Caco-2 (cell line): ENCODE data around the gene CUL9. TPM values are rescaled to one million over a fixed set of nuclear protein-coding genes. Genes with fewer than 3 reads are reported as not detected.

Experiments
- BruUV-seq: library from RNA; stranded (reverse); fragments of 400-500 nt; replicated peaks from 2 replicates; lab custom pipeline; 2021; lab: Mats Ljungman, UMichigan
- CTCF ChIA-PET: fragments of 300-600 bp; sonication (Branson Sonifier 250); formaldehyde crosslinking; loops from one replicate; lab custom pipeline; 2022; ENCODE audit warnings: antibody characterized with exemption; lab: Charles Lee
- POLR2A ChIA-PET: fragments of 300-600 bp; sonication (Branson Sonifier 250); formaldehyde crosslinking; loops from one replicate; lab custom pipeline; 2022; ENCODE audit warnings: antibody characterized with exemption; lab: Charles Lee
- DNase-seq, 2 experiments: peaks; one replicate each; pipeline versions ENCODE4 v3.0.0 to v3.0.0-alpha.2; 2020 to 2022
- H3K27me3 ChIP-seq: replicated peaks from 2 replicates; pipeline ENCODE4 v1.6.0; 2011; ENCODE audit warnings: low read length; ENCODE audit not compliant: control insufficient read depth, insufficient read depth
- H3K36me3 ChIP-seq: 2 replicates; pipeline ENCODE4 v1.5.1; 2011; ENCODE audit warnings: low read length; ENCODE audit not compliant: control insufficient read depth, insufficient read depth
- H3K4me1 ChIP-seq: fragments of 250-450 bp; sonication (Bioruptor Pico); 2 replicates; pipeline ENCODE4 v1.5.1; 2020; ENCODE audit warnings: mild to moderate bottlenecking
- H3K4me3 ChIP-seq: 2 replicates; pipeline ENCODE4 v1.5.1; 2011; ENCODE audit warnings: low read depth, mild to moderate bottlenecking, control low read depth, low read length
- H3K9me3 ChIP-seq: fragments of 250-450 bp; sonication (Bioruptor Pico); 2 replicates; pipeline ENCODE4 v1.5.1; 2020; ENCODE audit warnings: mild to moderate bottlenecking, moderate library complexity
- H3K27ac Mint-ChIP-seq: one replicate; pipeline ENCODE4 v1.8.0; 2022; ENCODE audit warnings: mixed read lengths; ENCODE audit not compliant: unreplicated experiment
- H3K27me3 Mint-ChIP-seq: one replicate; pipeline ENCODE4 v1.8.0; 2022; ENCODE audit warnings: mixed read lengths; ENCODE audit not compliant: insufficient read depth, unreplicated experiment
- H3K36me3 Mint-ChIP-seq: one replicate; pipeline ENCODE4 v1.8.0; 2022; ENCODE audit warnings: mild to moderate bottlenecking, mixed read lengths; ENCODE audit not compliant: insufficient read depth, unreplicated experiment
- H3K4me1 Mint-ChIP-seq: one replicate; pipeline ENCODE4 v1.8.0; 2022; ENCODE audit warnings: low read depth, mixed read lengths; ENCODE audit not compliant: unreplicated experiment
- H3K4me3 Mint-ChIP-seq: one replicate; pipeline ENCODE4 v1.8.0; 2022; ENCODE audit warnings: mild to moderate bottlenecking, moderate library complexity, mixed read lengths; ENCODE audit not compliant: unreplicated experiment
- H3K9me3 Mint-ChIP-seq: one replicate; pipeline ENCODE4 v1.8.0; 2022; ENCODE audit warnings: mixed read lengths; ENCODE audit not compliant: unreplicated experiment
- CTCF ChIP-seq, 2 experiments: fragments of 200-600 bp in 1 of 2; IDR thresholded peaks; 1 replicate in 1 of 2; 2 replicates in 1 of 2; pipeline versions ENCODE4 v1.5.1 to v1.8.0; 2011 to 2022; ENCODE audit warnings: antibody characterized with exemption in 1 of 2, control low read depth in 1 of 2, inconsistent platforms in 1 of 2, low read depth in 1 of 2, low read length in 1 of 2, mild to moderate bottlenecking in 1 of 2, moderate library complexity in 1 of 2; ENCODE audit not compliant: insufficient read depth in 1 of 2, severe bottlenecking in 1 of 2, unreplicated experiment in 1 of 2
- intact Hi-C: fragments of 100-400 bp; cut with micrococcal nuclease; formaldehyde crosslinking; loops from one replicate; pipeline ENCODE4 v1.10.0; 2022; ENCODE audit not compliant: unreplicated experiment
- total RNA-seq: library from RNA; stranded (reverse); gene quantifications from 2 replicates; pipeline ENCODE4 v1.2.3, GENCODE V29; 2022

CUL9 gene
- total RNA-seq, 1 experiment from 2014 or later: 16.7 TPM

GRCh38 chr6:43180985-43181384, 1.0 kb upstream of the CUL9 start:
- CTCF ChIA-PET: no interaction called here
- H3K9me3 Mint-ChIP-seq: no peaks in the 10 kb centered on the region
- H3K4me1 ChIP-seq: no peaks in the 10 kb centered on the region
- no peak for TF ChIP-seq CTCF (IDR thresholded peaks at IDR 0.05; ENCODE audit: insufficient read depth in 1 of 2, low read depth in 1 of 2, low read length in 1 of 2, severe bottlenecking in 1 of 2, unreplicated experiment in 1 of 2)
- peak overlapping the region; percentile 91 for H3K4me3 Mint-ChIP-seq
- peaks cover 6% of the 10 kb centered on the region for H3K36me3 ChIP-seq
- no peak overlapping the region for H3K4me3 ChIP-seq
- no peaks in the 10 kb centered on the region for H3K27me3 ChIP-seq
- no TSS peak for BruUV-seq
- POLR2A ChIA-PET: interaction anchor here (0.8 kb wide), 1 partner anchor 181 kb away, joined by 3 read pairs; no protein-coding TSS in a partner anchor
- H3K27ac Mint-ChIP-seq: peak overlapping the region; percentile 33
- H3K9me3 ChIP-seq: no peaks in the 10 kb centered on the region
- H3K27me3 Mint-ChIP-seq: no peaks in the 10 kb centered on the region
- DNase-seq: no peak
- intact Hi-C loops: no loop called here
- peaks cover 20% of the 10 kb centered on the region for H3K36me3 Mint-ChIP-seq
- peaks cover 14% of the 10 kb centered on the region for H3K4me1 Mint-ChIP-seq

- ChIA-PET CTCF (interaction anchor here (0.8 to 1.0 kb wide), 2 partner anchors 10 to 47 kb away, joined by 4 to 6 read pairs; partner anchors contain the start of gene DNPH1), POLR2A (interaction anchor here (1.0 kb wide), 2 partner anchors 11 to 122 kb away, joined by 3 to 8 read pairs; partner anchors contain the start of genes KLC4, MRPL2 and SRF)
- Histone ChIP-seq H3K27me3 (no peaks in the 10 kb centered on the region), H3K4me1 (no peaks in the 10 kb centered on the region), H3K4me3 (peak overlapping the region; percentile 61), H3K36me3 (peaks cover 3% of the 10 kb centered on the region), H3K9me3 (no peaks in the 10 kb centered on the region)
- BruUV-seq: TSS peak; percentile 78
- Mint-ChIP-seq H3K36me3 (peaks cover 17% of the 10 kb centered on the region), H3K27me3 (no peaks in the 10 kb centered on the region), H3K4me3 (peak overlapping the region; percentile 91), H3K27ac (peak overlapping the region; percentile 33), H3K4me1 (peaks cover 14% of the 10 kb centered on the region), H3K9me3 (no peaks in the 10 kb centered on the region)
- intact Hi-C loops: no loop called here
- TF ChIP-seq CTCF (IDR thresholded peaks at IDR 0.05; ENCODE audit: insufficient read depth in 1 of 2, low read depth in 1 of 2, low read length in 1 of 2, severe bottlenecking in 1 of 2, unreplicated experiment in 1 of 2): no peak
- DNase-seq: no peak
Measured at GRCh38 chr6:43181621-43181941, 415 bp upstream of the CUL9 start.

GRCh38 chr6:43183441-43183840, 1.4 kb downstream of the CUL9 start:
- peaks cover 3% of the 10 kb centered on the region for H3K36me3 ChIP-seq
- no peak overlapping the region for H3K27ac Mint-ChIP-seq
- no peaks in the 10 kb centered on the region for H3K4me1 ChIP-seq
- BruUV-seq: no TSS peak
- H3K4me3 Mint-ChIP-seq: peak overlapping the region; percentile 91
- no peaks in the 10 kb centered on the region for H3K9me3 Mint-ChIP-seq
- intact Hi-C loops: no loop called here
- H3K4me1 Mint-ChIP-seq: peaks cover 14% of the 10 kb centered on the region
- H3K27me3 Mint-ChIP-seq: no peaks in the 10 kb centered on the region
- no peak for TF ChIP-seq CTCF (IDR thresholded peaks at IDR 0.05; ENCODE audit: insufficient read depth in 1 of 2, low read depth in 1 of 2, low read length in 1 of 2, severe bottlenecking in 1 of 2, unreplicated experiment in 1 of 2)
- DNase-seq: no peak
- ChIA-PET POLR2A (no interaction called here), CTCF (no interaction called here)
- H3K36me3 Mint-ChIP-seq: peaks cover 7% of the 10 kb centered on the region
- no peak overlapping the region for H3K4me3 ChIP-seq
- no peaks in the 10 kb centered on the region for H3K27me3 ChIP-seq
- no peaks in the 10 kb centered on the region for H3K9me3 ChIP-seq
